Measurements from ENCODE around the gene CYB561D2. TPM values are rescaled to one million over a fixed set of nuclear protein-coding genes. Genes with fewer than 3 reads are reported as not detected.

The CYB561D2 gene, protein sequence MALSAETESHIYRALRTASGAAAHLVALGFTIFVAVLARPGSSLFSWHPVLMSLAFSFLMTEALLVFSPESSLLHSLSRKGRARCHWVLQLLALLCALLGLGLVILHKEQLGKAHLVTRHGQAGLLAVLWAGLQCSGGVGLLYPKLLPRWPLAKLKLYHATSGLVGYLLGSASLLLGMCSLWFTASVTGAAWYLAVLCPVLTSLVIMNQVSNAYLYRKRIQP
- total RNA-seq: 10 to 100 TPM in 2 of 9 donors, 1 to 10 TPM in 7; 4.9 to 16.5 (median 7.8) TPM
- 10 to 100 TPM in 1 of 2 donors, 1 to 10 TPM in 1; 6.7 to 18.6 TPM for polyA plus RNA-seq
- long read RNA-seq, donor 1, partial matches to known transcripts: 0 of 11 reads
- long read RNA-seq, donor 1, other reads (novel, unspliced or antisense): 1 of 11 reads
- long read RNA-seq, donor 2, transcript CYB561D2-205 (4 exons, 1,319 nt): major isoform, 5 of 22 reads
- long read RNA-seq, donor 2, transcript CYB561D2-201 (4 exons, 1,225 nt): major isoform, 5 of 22 reads
- long read RNA-seq, donor 2, transcript CYB561D2-202 (3 exons, 1,533 nt): major isoform, 5 of 22 reads
- long read RNA-seq, donor 2, partial matches to known transcripts: 0 of 22 reads
- long read RNA-seq, donor 2, other reads (novel, unspliced or antisense): 6 of 22 reads
- long read RNA-seq, donor 3, transcript CYB561D2-201 (4 exons, 1,225 nt): major isoform, 7 of 13 reads
- long read RNA-seq, donor 3, partial matches to known transcripts: 1 of 13 reads
- long read RNA-seq, donor 3, other reads (novel, unspliced or antisense): 2 of 13 reads

DNA sequence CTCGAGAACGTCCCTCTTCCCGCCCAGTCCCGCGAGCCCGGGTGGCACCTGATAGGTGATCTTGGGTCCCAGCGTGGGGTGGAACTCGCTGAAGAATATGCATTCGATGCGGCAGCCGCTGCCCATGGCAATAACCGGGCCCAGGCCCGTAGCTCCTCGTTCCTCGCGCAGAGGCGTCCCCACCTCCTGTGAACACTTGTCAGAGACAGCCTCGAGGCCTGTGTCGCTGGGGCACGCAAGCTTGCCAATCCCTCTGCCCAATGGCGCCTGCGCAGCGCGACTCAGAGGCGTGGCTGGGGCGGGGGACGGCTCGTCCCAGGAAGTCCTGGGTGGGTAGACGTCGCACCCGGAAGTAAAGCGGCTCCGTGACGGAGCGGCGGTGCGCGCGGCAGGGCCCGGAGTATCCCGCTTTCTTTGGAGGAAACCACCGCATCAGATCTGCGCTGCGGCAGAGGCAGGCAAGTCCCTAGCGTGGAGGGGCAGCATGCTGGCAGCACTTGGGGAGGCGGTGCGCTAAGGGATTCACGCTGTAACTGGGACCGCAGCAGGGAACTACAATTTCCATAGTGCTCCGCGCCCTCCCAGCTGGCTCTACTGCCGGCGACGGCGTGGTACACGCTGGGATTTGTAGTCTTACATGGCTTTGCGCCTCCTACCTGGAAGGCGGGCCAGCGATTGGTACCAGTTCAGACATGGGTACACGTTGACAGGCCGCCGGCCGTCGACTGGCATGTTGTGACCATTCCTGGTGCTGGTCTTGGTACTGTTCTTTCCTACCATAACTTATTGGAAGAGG, at the start of gene CYB561D2, which contains the start of gene NPRL2:
CYB561D2 (plus strand) TSS at position 336 of the 796 bp plus-strand sequence. CDS start 572 bp downstream, outside the sequence.
NPRL2 (minus strand) TSS at position 249 of the 796 bp plus-strand sequence; CDS start at position 126, 123 bp downstream.
- peaks cover 7 to 63% (median 40%) of the 10 kb centered on the region in 12 donors for H3K4me1 ChIP-seq
- intact Hi-C loops (cut with DNase I): loop anchor here in 2 of 10 donors (5.0 to 10.0 kb wide), 3 partner anchors 262 to 1614 kb away; partner anchors contain the start of genes CISH (in 1 of the 2), MANF (in 1 of the 2) and PCBP4 (in 1 of the 2)

DNA sequence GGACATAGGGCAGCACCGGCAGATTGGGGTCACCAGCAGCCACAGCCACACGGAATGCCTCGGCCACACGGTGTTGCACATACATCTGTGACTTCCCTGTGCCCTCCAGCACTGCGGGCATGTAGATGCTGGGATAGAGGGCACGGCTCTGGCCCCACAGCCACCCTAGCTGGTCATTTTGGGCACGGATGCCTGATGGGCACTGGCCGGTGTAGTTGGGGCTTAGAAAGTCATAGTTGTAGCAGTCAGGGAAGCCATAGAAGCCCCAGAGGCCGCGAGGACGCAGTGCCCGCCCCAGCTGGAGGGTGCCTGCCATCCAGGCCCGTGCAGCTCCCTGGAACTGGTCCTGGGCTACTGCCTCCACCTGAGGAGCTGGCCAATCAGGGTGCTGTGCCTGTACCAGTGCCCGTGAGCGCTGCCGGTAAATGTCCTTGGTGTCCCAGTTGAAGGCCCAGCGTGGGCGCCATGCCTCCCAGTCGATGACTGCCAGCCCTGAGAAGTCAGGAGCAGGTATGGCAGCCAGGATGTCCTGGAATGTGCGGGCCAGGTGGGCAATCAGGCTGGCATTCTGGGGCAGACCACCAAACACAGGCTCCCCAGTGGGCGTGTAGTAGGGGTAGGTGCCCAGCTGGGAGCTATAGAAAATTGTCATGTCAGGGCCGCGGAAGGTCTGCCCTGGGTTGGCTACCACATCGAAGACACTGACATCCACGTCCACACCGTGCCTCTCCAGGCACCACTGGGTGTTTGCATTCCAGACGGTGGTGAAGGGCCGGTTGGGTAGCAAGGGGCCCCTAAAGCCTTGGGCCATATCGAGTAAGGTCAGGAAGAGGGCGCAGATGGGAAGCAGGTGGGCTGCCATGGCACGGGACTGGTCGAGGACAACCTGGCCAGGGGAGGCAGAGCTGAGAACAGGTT, 48.3 kb upstream of the CYB561D2 start:
- DNase-seq: peak in 4 of 5 donors; percentile 25 to 65 (median 36)
- WGBS, 4 donors: 60 to 83% (median 69%) methylated on average over 18 to 32 of the region's 32 CpGs
- TF ChIP-seq, protein P1, sequence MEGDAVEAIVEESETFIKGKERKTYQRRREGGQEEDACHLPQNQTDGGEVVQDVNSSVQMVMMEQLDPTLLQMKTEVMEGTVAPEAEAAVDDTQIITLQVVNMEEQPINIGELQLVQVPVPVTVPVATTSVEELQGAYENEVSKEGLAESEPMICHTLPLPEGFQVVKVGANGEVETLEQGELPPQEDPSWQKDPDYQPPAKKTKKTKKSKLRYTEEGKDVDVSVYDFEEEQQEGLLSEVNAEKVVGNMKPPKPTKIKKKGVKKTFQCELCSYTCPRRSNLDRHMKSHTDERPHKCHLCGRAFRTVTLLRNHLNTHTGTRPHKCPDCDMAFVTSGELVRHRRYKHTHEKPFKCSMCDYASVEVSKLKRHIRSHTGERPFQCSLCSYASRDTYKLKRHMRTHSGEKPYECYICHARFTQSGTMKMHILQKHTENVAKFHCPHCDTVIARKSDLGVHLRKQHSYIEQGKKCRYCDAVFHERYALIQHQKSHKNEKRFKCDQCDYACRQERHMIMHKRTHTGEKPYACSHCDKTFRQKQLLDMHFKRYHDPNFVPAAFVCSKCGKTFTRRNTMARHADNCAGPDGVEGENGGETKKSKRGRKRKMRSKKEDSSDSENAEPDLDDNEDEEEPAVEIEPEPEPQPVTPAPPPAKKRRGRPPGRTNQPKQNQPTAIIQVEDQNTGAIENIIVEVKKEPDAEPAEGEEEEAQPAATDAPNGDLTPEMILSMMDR (IDR thresholded peaks at IDR 0.05): no peak
- no peak for TF ChIP-seq POLR2A (IDR thresholded peaks at IDR 0.05)
- ATAC-seq: no peak
- peak overlapping the region; percentile 75 to 97 (median 94) for H3K27ac ChIP-seq
- H3K36me3 ChIP-seq: peaks cover 0 to 15% (median 0%) of the 10 kb centered on the region in 9 donors
- intact Hi-C loops (cut with DNase I): loop anchor here in 4 of 10 donors (1.0 to 5.0 kb wide), 4 partner anchors 18 to 50 kb away; no protein-coding TSS in a partner anchor
- H3K4me3 ChIP-seq: peak overlapping the region; percentile 40 to 76 (median 58)
- no peaks in the 10 kb centered on the region for H3K27me3 ChIP-seq
- peaks cover 11 to 58% (median 43%) of the 10 kb centered on the region in 12 donors for H3K4me1 ChIP-seq
- no peaks in the 10 kb centered on the region for H3K9me3 ChIP-seq

More for the DNA sequence above, at the start of gene CYB561D2, which contains the start of gene NPRL2:
- Histone ChIP-seq H3K36me3 (peaks cover 0 to 53% (median 40%) of the 10 kb centered on the region in 9 donors), H3K9me3 (no peaks in the 10 kb centered on the region), H3K27me3 (no peaks in the 10 kb centered on the region), H3K4me3 (peak within 1 kb of the TSS; percentile 24 to 95 (median 84)), H3K27ac (peak within 1 kb of the TSS; percentile 91 to 98 (median 95))
- DNase-seq (peak; percentile 96 to 99 (median 98)), ATAC-seq (peak; percentile 88 to 97 (median 96))
- TF ChIP-seq POLR2A (IDR thresholded peaks at IDR 0.05): peak; percentile 58 to 86
- TF ChIP-seq, protein P1 (IDR thresholded peaks at IDR 0.05): peak in 2 of 12 donors; percentile 5 to 8
- WGBS, 4 donors: 0 to 1% (median 1%) methylated on average over 34 to 64 of the region's 64 CpGs
